Endothelial cell of umbilical vein (primary cell): ENCODE data around the gene KLHL11. TPM values are rescaled to one million over a fixed set of nuclear protein-coding genes. Genes with fewer than 3 reads are reported as not detected.
A peak's percentile ranks its signal among the peaks of the same experiment; 100 is the strongest.

Source experiments
- BruUV-seq: library from RNA; stranded (reverse); fragments of 400-500 nt; replicated peaks from 2 replicates; lab custom pipeline; 2021; lab: Mats Ljungman, UMichigan
- CTCF ChIA-PET: fragments of 300-600, 350-600 bp; sonication (Branson Sonifier 250); formaldehyde crosslinking; loops from one replicate; lab custom pipeline; 2021; ENCODE audit warnings: antibody characterized with exemption, inconsistent platforms; lab: Charles Lee
- POLR2A ChIA-PET: fragments of 300-600, 350-600 bp; sonication (Branson Sonifier 250); formaldehyde crosslinking; loops from one replicate; lab custom pipeline; 2021; ENCODE audit warnings: antibody characterized with exemption, inconsistent platforms; lab: Charles Lee
- DNase-seq: peaks from one replicate; pipeline ENCODE4 v3.0.0-alpha.2; 2011; ENCODE audit warnings: low read depth, low spot score
- FAIRE-seq: peaks from 2 replicates; lab custom pipeline; 2011; peaks lifted over from hg19 to GRCh38; lab: Jason Lieb, UNC
- H2AFZ ChIP-seq: 2 replicates; pipeline ENCODE4 v1.6.0; 2012; ENCODE audit warnings: low read depth, low read length, control low read depth, inconsistent platforms
- H3K27ac ChIP-seq: 2 replicates; pipeline ENCODE4 v1.5.1; 2011; ENCODE audit warnings: low read depth, mild to moderate bottlenecking, control low read depth, low read length, moderate library complexity; ENCODE audit not compliant: insufficient read depth
- H3K27me3 ChIP-seq, 2 experiments: 2 replicates each; pipeline versions ENCODE4 v1.6.0 to v1.6.1; 2011; ENCODE audit warnings: low read length in 2 of 2, mixed read lengths in 1 of 2; ENCODE audit not compliant: control insufficient read depth in 2 of 2, insufficient read depth in 2 of 2
- H3K36me3 ChIP-seq, 2 experiments: 2 replicates in 1 of 2; 3 replicates in 1 of 2; pipeline ENCODE4 v1.5.1; 2011; ENCODE audit warnings: low read length in 2 of 2, mild to moderate bottlenecking in 1 of 2, moderate library complexity in 1 of 2; ENCODE audit not compliant: control insufficient read depth in 2 of 2, insufficient read depth in 2 of 2; ENCODE audit errors: extremely low read depth in 1 of 2
- H3K4me1 ChIP-seq: 3 replicates; pipeline ENCODE4 v1.5.1; 2011; ENCODE audit warnings: mild to moderate bottlenecking, low read length; ENCODE audit not compliant: control insufficient read depth, insufficient read depth; ENCODE audit errors: extremely low read depth
- H3K4me2 ChIP-seq: 2 replicates; pipeline ENCODE4 v1.6.1; 2011; ENCODE audit warnings: low read length, control low read depth, mixed read lengths; ENCODE audit not compliant: insufficient read depth
- H3K4me3 ChIP-seq, 3 experiments: fragments of 200-600 bp in 1 of 3; sonication (generic), shearing (Covaris generic) in 1 of 3; replicated peaks in 1 of 3; 2 replicates each; pipeline ENCODE4 v1.5.1; 2011 to 2016; ENCODE audit warnings: control low read depth in 3 of 3, low read length in 3 of 3, mild to moderate bottlenecking in 2 of 3, inconsistent platforms in 1 of 3, low read depth in 1 of 3, moderate library complexity in 1 of 3; ENCODE audit not compliant: insufficient read depth in 1 of 3
- H3K79me2 ChIP-seq: 2 replicates; pipeline ENCODE4 v1.6.0; 2012; ENCODE audit warnings: low read length, inconsistent platforms; ENCODE audit not compliant: control insufficient read depth, insufficient read depth
- H3K9ac ChIP-seq: replicated peaks from 2 replicates; pipeline ENCODE3; 2011; ENCODE audit warnings: low read length, control low read depth; ENCODE audit not compliant: insufficient read depth; ENCODE audit errors: extremely low read depth
- H3K9me1 ChIP-seq: replicated peaks from 3 replicates; pipeline ENCODE4 v1.6.0; 2011; ENCODE audit warnings: mild to moderate bottlenecking, low read length; ENCODE audit not compliant: control insufficient read depth, insufficient read depth; ENCODE audit errors: extremely low read depth
- H3K9me3 ChIP-seq: replicated peaks from 2 replicates; pipeline ENCODE4 v1.5.1; 2012; ENCODE audit warnings: low read length, inconsistent platforms; ENCODE audit not compliant: control insufficient read depth, insufficient read depth
- H4K20me1 ChIP-seq: replicated peaks from 2 replicates; pipeline ENCODE3; 2011; ENCODE audit warnings: mild to moderate bottlenecking, low read length; ENCODE audit not compliant: control insufficient read depth, insufficient read depth; ENCODE audit errors: extremely low read depth
- CTCF ChIP-seq, 2 donors: IDR thresholded peaks; 1 replicate in 1 of 2; 2 replicates in 1 of 2; pipeline ENCODE4 v1.5.1; 2011; ENCODE audit warnings: low read length in 2 of 2, mild to moderate bottlenecking in 2 of 2, moderate library complexity in 2 of 2, control low read depth in 1 of 2, inconsistent platforms in 1 of 2, low read depth in 1 of 2; ENCODE audit not compliant: insufficient read depth in 1 of 2; ENCODE audit errors: extremely low read depth in 1 of 2
- EZH2 ChIP-seq: IDR thresholded peaks from 2 replicates; pipeline ENCODE4 v1.6.1; 2012; ENCODE audit warnings: borderline replicate concordance, low read depth, mild to moderate bottlenecking, moderate library complexity, low read length, inconsistent platforms; ENCODE audit not compliant: severe bottlenecking
- MYC ChIP-seq: IDR thresholded peaks from one replicate; pipeline ENCODE4 v1.6.1; 2011; ENCODE audit warnings: mild to moderate bottlenecking, low read depth, low read length
- POLR2A ChIP-seq: IDR thresholded peaks from 2 replicates; pipeline ENCODE4 v1.6.1; 2012; ENCODE audit warnings: low read depth, mild to moderate bottlenecking, control low read depth, low read length
- POLR2AphosphoS5 ChIP-seq: IDR thresholded peaks from 2 replicates; pipeline ENCODE4 v1.6.1; 2012; ENCODE audit warnings: low read depth, mild to moderate bottlenecking, control low read depth, low read length, moderate library complexity; ENCODE audit not compliant: insufficient read depth
- dilution Hi-C: fragments of 300-500 bp; cut with MboI; formaldehyde crosslinking; loops from one replicate; pipeline ENCODE4 v1.15.0; 2019; ENCODE audit warnings: low sequenced_read_pairs; ENCODE audit not compliant: extremely low pct_ligation_motif_present
- intact Hi-C: fragments of 100-400 bp; cut with micrococcal nuclease; formaldehyde crosslinking; loops from one replicate; pipeline ENCODE4 v1.10.0; 2022
- polyA plus RNA-seq, 4 experiments: library from polyadenylated mRNA; depleted of rRNA in 3 of 4; stranded (reverse) in 3 of 4; unstranded in 1 of 4; fragments of >200 nt; gene quantifications; 2 replicates each; pipeline versions ENCODE4 v1.2.1 to v1.2.3, GENCODE V29; 2011 to 2012; ENCODE audit warnings: missing spikeins in 1 of 4
- total RNA-seq: library from RNA; stranded (reverse); gene quantifications from 2 replicates; pipeline ENCODE4 v1.2.3, GENCODE V29; 2021

The KLHL11 gene
- total and polyA plus RNA-seq, 2 donors (not counting 3 experiments of a cell fraction or from before 2014, with no cell fraction given) = 3.1 to 11.0 TPM

GRCh38 chr17:41811549-41812380 is 53.5 kb downstream of the KLHL11 start, which contains the start of gene P3H4:
Gene P3H4, minus strand, starts transcription at chr17:41811949. Its CDS starts 34 bp downstream, at chr17:41811915.
- no peaks in the 10 kb centered on the region for H3K9me3 ChIP-seq
- TF ChIP-seq CTCF (IDR thresholded peaks at IDR 0.05; ENCODE audit: extremely low read depth in 1 of 2, insufficient read depth in 1 of 2, low read depth in 1 of 2, low read length in 2 of 2) (peak; percentile 60 to 85), POLR2A (peak; percentile 90), POLR2AphosphoS5 (peak; percentile 77), MYC (peak; percentile 33), EZH2 (no peak)
- peak; percentile 84 for DNase-seq
- peak; percentile 64 for FAIRE-seq
- H2AFZ ChIP-seq = peak within 1 kb of the TSS; percentile 94
- dilution Hi-C loops = no loop called here
- peak within 1 kb of the TSS; percentile 74 for H3K9ac ChIP-seq
- no peaks in the 10 kb centered on the region for H3K27me3 ChIP-seq
- TSS peak; percentile 36 for BruUV-seq
- intact Hi-C loops = loop anchor here (1.0 to 5.0 kb wide), 3 partner anchors 34 to 146 kb away; partner anchors contain the start of gene KLHL11
- H3K4me3 ChIP-seq = peak within 1 kb of the TSS; percentile 51 to 81 (median 78)
- peaks cover 26% of the 10 kb centered on the region for H3K4me1 ChIP-seq
- CTCF ChIA-PET = interaction anchor here (0.7 to 2.8 kb wide), 14 partner anchors 10 to 116 kb away, joined by 3 to 17 read pairs (median 4); partner anchors contain the start of gene JUP
- H3K79me2 ChIP-seq = peaks cover 28% of the 10 kb centered on the region
- POLR2A ChIA-PET = interaction anchor here (0.6 to 1.9 kb wide), 5 partner anchors 25 to 119 kb away, joined by 3 to 6 read pairs (median 4); partner anchors contain the start of genes JUP and KLHL11
- no peaks in the 10 kb centered on the region for H3K9me1 ChIP-seq
- H3K36me3 ChIP-seq = peaks cover 0 to 2% of the 10 kb centered on the region in 2 experiments
- peak within 1 kb of the TSS; percentile 80 for H3K4me2 ChIP-seq
- H4K20me1 ChIP-seq = no peaks in the 10 kb centered on the region
- peak within 1 kb of the TSS; percentile 46 for H3K27ac ChIP-seq
